ENCODE measurements around the gene DNAJB7. TPM values are rescaled to one million over a fixed set of nuclear protein-coding genes. Genes with fewer than 3 reads are reported as not detected.
"Not testable (repeated sequence)": the region's sequence is repeated elsewhere in the genome, so short reads cannot be mapped to it uniquely, and the experiment has no call there.

DNAJB7 gene
- total RNA-seq, 1 donor = not detected

- H3K4me3 ChIP-seq (ENCODE audit: insufficient read depth, low read length) = no peak overlapping the region
- no peak overlapping the region for H3K4me2 ChIP-seq (ENCODE audit: insufficient read depth, low read length)
These were observed 15.6 kb upstream of the DNAJB7 start for GRCh38 chr22:40877488-40877887.

DNA sequence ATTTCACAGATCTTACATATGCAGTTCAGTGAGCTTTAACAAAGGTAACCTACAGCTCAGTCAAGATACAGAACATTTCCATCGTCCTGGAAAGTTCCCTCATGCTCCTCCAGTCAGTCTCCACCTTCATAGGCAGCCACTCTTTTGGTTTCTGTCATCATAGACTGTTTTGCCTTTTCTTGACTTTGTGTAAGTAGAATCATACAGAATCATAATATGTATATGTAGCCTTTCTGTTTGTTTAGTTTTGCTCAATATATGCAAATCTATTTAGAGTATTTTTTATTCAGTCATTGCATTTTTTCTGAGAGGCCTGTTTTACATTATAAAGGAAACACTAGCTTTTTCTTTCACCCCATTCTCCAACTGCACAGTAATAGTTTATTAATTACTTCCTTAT is 15.0 kb upstream of the DNAJB7 start:
- Histone ChIP-seq H3K27me3 (ENCODE audit: insufficient read depth, low read length) (no peaks in the 10 kb centered on the region), H3K27ac (ENCODE audit: low read depth, low read length) (no peak overlapping the region), H3K36me3 (ENCODE audit: insufficient read depth, low read length) (peaks cover 26% of the 10 kb centered on the region), H3K4me2 (ENCODE audit: insufficient read depth, low read length) (no peak overlapping the region), H2AFZ (ENCODE audit: low read length) (no peak overlapping the region), H3K9me3 (ENCODE audit: low read depth, low read length) (no peaks in the 10 kb centered on the region), H3K79me2 (ENCODE audit: insufficient read depth, low read length) (no peaks in the 10 kb centered on the region), H3K4me1 (ENCODE audit: insufficient read depth, low read length) (no peaks in the 10 kb centered on the region), H3K4me3 (ENCODE audit: insufficient read depth, low read length) (no peak overlapping the region), H4K20me1 (ENCODE audit: insufficient read depth, low read length) (no peaks in the 10 kb centered on the region)
- no peak for DNase-seq (ENCODE audit: insufficient read length, low spot score, missing footprints)
- no peak for TF ChIP-seq CTCF (IDR thresholded peaks at IDR 0.05; ENCODE audit: extremely low read depth, low read depth, low read length)

More at GRCh38 chr22:40877488-40877887, 15.6 kb upstream of the DNAJB7 start:
- Histone ChIP-seq H4K20me1 (ENCODE audit: insufficient read depth, low read length) (no peaks in the 10 kb centered on the region), H3K36me3 (ENCODE audit: insufficient read depth, low read length) (peaks cover 25% of the 10 kb centered on the region), H3K9me3 (ENCODE audit: low read depth, low read length) (no peaks in the 10 kb centered on the region), H3K79me2 (ENCODE audit: insufficient read depth, low read length) (no peaks in the 10 kb centered on the region), H3K27me3 (ENCODE audit: insufficient read depth, low read length) (no peaks in the 10 kb centered on the region), H2AFZ (ENCODE audit: low read length) (no peak overlapping the region), H3K27ac (ENCODE audit: low read depth, low read length) (no peak overlapping the region), H3K4me1 (ENCODE audit: insufficient read depth, low read length) (no peaks in the 10 kb centered on the region)
- TF ChIP-seq CTCF (IDR thresholded peaks at IDR 0.05; ENCODE audit: extremely low read depth, low read depth, low read length) = no peak
- DNase-seq (ENCODE audit: insufficient read length, low spot score, missing footprints) = no peak

DNA sequence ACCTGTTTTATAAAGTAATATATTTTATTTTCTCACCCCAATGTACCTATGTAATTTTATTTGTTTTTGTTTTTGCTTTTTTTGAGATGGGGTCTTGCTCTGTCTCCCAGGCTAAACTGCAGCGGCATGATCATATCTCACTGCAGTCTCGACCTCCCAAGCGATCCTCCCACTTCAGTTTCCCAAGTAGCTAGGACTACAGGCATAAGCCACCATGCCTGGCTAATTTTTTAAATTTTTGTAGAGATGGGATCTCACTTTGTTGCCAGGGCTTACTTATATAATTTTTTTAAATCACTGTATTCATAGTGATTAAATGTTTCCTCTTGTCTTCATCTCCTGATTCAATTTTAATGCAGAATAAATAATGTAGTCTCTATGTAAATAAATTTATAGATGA is 13.2 kb upstream of the DNAJB7 start:
- H3K36me3 ChIP-seq (ENCODE audit: insufficient read depth, low read length) = peaks cover 26% of the 10 kb centered on the region
- H2AFZ ChIP-seq (ENCODE audit: low read length) = no peak overlapping the region
- H3K4me3 ChIP-seq (ENCODE audit: insufficient read depth, low read length) = no peak overlapping the region
- no peak for TF ChIP-seq CTCF (IDR thresholded peaks at IDR 0.05; ENCODE audit: extremely low read depth, low read depth, low read length)
- no peaks in the 10 kb centered on the region for H3K4me1 ChIP-seq (ENCODE audit: insufficient read depth, low read length)
- no peak for DNase-seq (ENCODE audit: insufficient read length, low spot score, missing footprints)
- H3K27me3 ChIP-seq (ENCODE audit: insufficient read depth, low read length) = no peaks in the 10 kb centered on the region
- H3K4me2 ChIP-seq (ENCODE audit: insufficient read depth, low read length) = no peak overlapping the region
- H3K79me2 ChIP-seq (ENCODE audit: insufficient read depth, low read length) = no peaks in the 10 kb centered on the region
- no peak overlapping the region for H3K27ac ChIP-seq (ENCODE audit: low read depth, low read length)
- H4K20me1 ChIP-seq (ENCODE audit: insufficient read depth, low read length) = no peaks in the 10 kb centered on the region
- no peaks in the 10 kb centered on the region for H3K9me3 ChIP-seq (ENCODE audit: low read depth, low read length)

DNA sequence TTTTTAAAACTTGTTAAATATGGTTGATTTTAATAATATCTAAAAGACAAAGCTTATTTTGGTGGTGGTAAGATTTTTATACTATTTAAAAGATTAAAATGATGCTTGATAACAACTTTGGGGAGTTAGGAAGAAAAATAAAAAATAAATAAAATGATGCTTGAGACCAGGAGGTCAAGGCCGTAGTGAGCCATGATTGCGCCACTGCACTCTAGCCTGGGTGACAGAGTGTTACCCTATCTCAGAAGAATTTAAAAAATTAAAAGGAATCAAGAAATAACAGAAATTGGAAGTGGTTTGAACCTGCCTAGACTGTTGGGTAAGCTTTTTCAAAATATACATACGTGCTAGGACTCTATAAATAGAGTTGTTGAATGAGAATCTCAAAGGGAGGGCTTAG is 12.1 kb upstream of the DNAJB7 start:
- Histone ChIP-seq H3K36me3 (ENCODE audit: insufficient read depth, low read length) (peaks cover 29% of the 10 kb centered on the region), H3K9me3 (ENCODE audit: low read depth, low read length) (no peaks in the 10 kb centered on the region), H3K4me2 (ENCODE audit: insufficient read depth, low read length) (no peak overlapping the region), H3K4me1 (ENCODE audit: insufficient read depth, low read length) (no peaks in the 10 kb centered on the region), H3K27ac (ENCODE audit: low read depth, low read length) (no peak overlapping the region), H3K27me3 (ENCODE audit: insufficient read depth, low read length) (no peaks in the 10 kb centered on the region), H3K4me3 (ENCODE audit: insufficient read depth, low read length) (no peak overlapping the region), H3K79me2 (ENCODE audit: insufficient read depth, low read length) (no peaks in the 10 kb centered on the region), H2AFZ (ENCODE audit: low read length) (no peak overlapping the region), H4K20me1 (ENCODE audit: insufficient read depth, low read length) (no peaks in the 10 kb centered on the region)
- TF ChIP-seq CTCF (IDR thresholded peaks at IDR 0.05; ENCODE audit: extremely low read depth, low read depth, low read length) = no peak
- DNase-seq (ENCODE audit: insufficient read length, low spot score, missing footprints) = no peak

GRCh38 chr22:40868379-40868778 is 6.5 kb upstream of the DNAJB7 start:
- not testable (repeated sequence) for H3K27me3 ChIP-seq (ENCODE audit: insufficient read depth, low read length); H3K9me3 ChIP-seq (ENCODE audit: low read depth, low read length); H2AFZ ChIP-seq (ENCODE audit: low read length); H3K27ac ChIP-seq (ENCODE audit: low read depth, low read length); H3K4me3 ChIP-seq (ENCODE audit: insufficient read depth, low read length); DNase-seq (ENCODE audit: insufficient read length, low spot score, missing footprints); H3K4me1 ChIP-seq (ENCODE audit: insufficient read depth, low read length); H3K4me2 ChIP-seq (ENCODE audit: insufficient read depth, low read length); H4K20me1 ChIP-seq (ENCODE audit: insufficient read depth, low read length)
- Histone ChIP-seq H3K36me3 (ENCODE audit: insufficient read depth, low read length) (peaks cover 25% of the 10 kb centered on the region), H3K79me2 (ENCODE audit: insufficient read depth, low read length) (peaks cover 39% of the 10 kb centered on the region)
